Gastroesophageal sphincter (tissue), 4 donors: ENCODE results near the gene RGS2. TPM values are rescaled to one million over a fixed set of nuclear protein-coding genes. Genes with fewer than 3 reads are reported as not detected.

Experiments
- ATAC-seq: fragments of 150-250 bp; one replicate; pipeline ENCODE4 v1.9.1; 2016; ENCODE audit warnings: mild to moderate bottlenecking, moderate library complexity
- H3K27ac ChIP-seq, 4 donors: fragments of 200-600 bp; sonication (generic) in 3 of 4; 1 replicate in 3 of 4; 2 replicates in 1 of 4; pipeline ENCODE4 v1.5.1; 2016 to 2019
- H3K27me3 ChIP-seq: fragments of 200-600 bp; sonication (generic); one replicate; pipeline ENCODE4 v1.5.1; 2019
- H3K36me3 ChIP-seq, 2 donors: fragments of 200-600 bp; sonication (generic); one replicate each; pipeline ENCODE4 v1.5.1; 2019; ENCODE audit warnings: control low read depth in 1 of 2
- H3K4me1 ChIP-seq, 3 donors: fragments of 200-600 bp; sonication (generic); 1 replicate in 2 of 3; 2 replicates in 1 of 3; pipeline ENCODE4 v1.5.1; 2016 to 2019; ENCODE audit warnings: control low read depth in 2 of 3
- H3K4me3 ChIP-seq, 2 donors: fragments of 200-600 bp; sonication (generic); one replicate each; pipeline ENCODE4 v1.5.1; 2019; ENCODE audit warnings: mild to moderate bottlenecking in 1 of 2, moderate library complexity in 1 of 2
- H3K9me3 ChIP-seq, 3 donors: fragments of 200-600 bp; sonication (generic); one replicate each; pipeline ENCODE4 v1.5.1; 2017 to 2019; ENCODE audit warnings: control low read depth in 2 of 3
- CTCF ChIP-seq, 4 experiments: fragments of 200-600 bp in 2 of 4; fragments of 450-650 bp in 2 of 4; sonication (generic) in 1 of 4; IDR thresholded peaks; one replicate each; pipeline ENCODE4 v1.5.1; 2017 to 2019; ENCODE audit warnings: antibody characterized with exemption in 4 of 4, mild to moderate bottlenecking in 2 of 4, moderate library complexity in 2 of 4
- EP300 ChIP-seq: sonication (generic); formaldehyde crosslinking; IDR thresholded peaks from one replicate; pipeline ENCODE4 v1.6.1; 2017; ENCODE audit warnings: antibody characterized with exemption, mild to moderate bottlenecking
- POLR2A ChIP-seq, 2 donors: fragments of 450-650 bp; IDR thresholded peaks; one replicate each; pipeline ENCODE4 v1.6.1; 2017; ENCODE audit warnings: antibody characterized with exemption in 2 of 2, mild to moderate bottlenecking in 2 of 2, moderate library complexity in 1 of 2
- POLR2AphosphoS5 ChIP-seq: sonication (generic); formaldehyde crosslinking; IDR thresholded peaks from one replicate; pipeline ENCODE4 v1.6.1; 2017; ENCODE audit warnings: antibody characterized with exemption
- WGBS, 2 donors: methylation state at CpG; one replicate each; pipeline ENCODE4 v1.1.5; 2018; ENCODE audit warnings: low coverage in 1 of 2; 5-methylcytosine and 5-hydroxymethylcytosine counted together
- total RNA-seq, 4 donors: library from RNA; depleted of rRNA; stranded (reverse); fragments of >200 nt; gene quantifications; one replicate each; pipeline ENCODE4 v1.1.0, GENCODE V29; 2016

The RGS2 gene
- total RNA-seq, 4 donors from 2014 or later = 297 to 490 (median 461) TPM

GRCh38 chr1:192764675-192765074, 44.2 kb upstream of the RGS2 start:
- ATAC-seq = no peak
- H3K27me3 ChIP-seq = no peaks in the 10 kb centered on the region
- H3K4me1 ChIP-seq = peaks cover 0 to 9% (median 0%) of the 10 kb centered on the region in 3 donors
- no peaks in the 10 kb centered on the region for H3K9me3 ChIP-seq
- H3K27ac ChIP-seq = no peak overlapping the region
- WGBS, 2 donors = 100% methylated on average over 1 to 2 of the region's 2 CpGs
- H3K4me3 ChIP-seq = no peak overlapping the region
- no peaks in the 10 kb centered on the region for H3K36me3 ChIP-seq
- no peak for TF ChIP-seq POLR2A (IDR thresholded peaks at IDR 0.05)
- TF ChIP-seq CTCF (IDR thresholded peaks at IDR 0.05) = no peak
- TF ChIP-seq EP300 = no peak
- TF ChIP-seq POLR2AphosphoS5 = no peak

- WGBS, 2 donors = 75 to 100% methylated on average over 1 of the region's 1 CpG
- Histone ChIP-seq H3K4me3 (no peak overlapping the region), H3K36me3 (no peaks in the 10 kb centered on the region), H3K27me3 (no peaks in the 10 kb centered on the region), H3K9me3 (no peaks in the 10 kb centered on the region), H3K27ac (no peak overlapping the region), H3K4me1 (peaks cover 0 to 9% (median 0%) of the 10 kb centered on the region in 3 donors)
- ATAC-seq = no peak
- no peak for TF ChIP-seq POLR2AphosphoS5
- TF ChIP-seq CTCF (IDR thresholded peaks at IDR 0.05) = no peak
- TF ChIP-seq POLR2A (IDR thresholded peaks at IDR 0.05) = no peak
- TF ChIP-seq EP300 = no peak
Observed at GRCh38 chr1:192766009-192766625, 42.7 kb upstream of the RGS2 start.

- no peak for TF ChIP-seq POLR2AphosphoS5
- no peak for TF ChIP-seq POLR2A (IDR thresholded peaks at IDR 0.05)
- no peak for TF ChIP-seq CTCF (IDR thresholded peaks at IDR 0.05)
- no peak for TF ChIP-seq EP300
- H3K9me3 ChIP-seq = no peaks in the 10 kb centered on the region
- no peaks in the 10 kb centered on the region for H3K36me3 ChIP-seq
- ATAC-seq = no peak
- 82% methylated on average over 3 of the region's 3 CpGs; no CpG with 5 or more reads in 1 of the 2 donors for WGBS, 2 donors
- no peaks in the 10 kb centered on the region for H3K27me3 ChIP-seq
- no peak overlapping the region for H3K27ac ChIP-seq
- H3K4me3 ChIP-seq = no peak overlapping the region
- H3K4me1 ChIP-seq = peaks cover 0 to 9% (median 0%) of the 10 kb centered on the region in 3 donors
Observed at GRCh38 chr1:192766876-192767275, 42.0 kb upstream of the RGS2 start.

GRCh38 chr1:192767798-192768197, 41.0 kb upstream of the RGS2 start:
- H3K27ac ChIP-seq = no peak overlapping the region
- H3K27me3 ChIP-seq = no peaks in the 10 kb centered on the region
- WGBS, 2 donors = 66 to 81% methylated on average over 2 of the region's 2 CpGs
- TF ChIP-seq POLR2A (IDR thresholded peaks at IDR 0.05) (no peak), POLR2AphosphoS5 (no peak)
- no peak for ATAC-seq
- H3K36me3 ChIP-seq = no peaks in the 10 kb centered on the region
- H3K9me3 ChIP-seq = no peaks in the 10 kb centered on the region
- H3K4me1 ChIP-seq = peaks cover 0 to 9% (median 0%) of the 10 kb centered on the region in 3 donors
- no peak overlapping the region for H3K4me3 ChIP-seq

GRCh38 chr1:192768463-192768862, 40.4 kb upstream of the RGS2 start:
- TF ChIP-seq POLR2A (IDR thresholded peaks at IDR 0.05) (no peak), EP300 (no peak), POLR2AphosphoS5 (no peak), CTCF (IDR thresholded peaks at IDR 0.05) (no peak)
- peaks cover 0 to 6% (median 0%) of the 10 kb centered on the region in 3 donors for H3K4me1 ChIP-seq
- no peak overlapping the region for H3K4me3 ChIP-seq
- no peaks in the 10 kb centered on the region for H3K9me3 ChIP-seq
- no peak for ATAC-seq
- no peak overlapping the region for H3K27ac ChIP-seq
- H3K27me3 ChIP-seq = no peaks in the 10 kb centered on the region
- no peaks in the 10 kb centered on the region for H3K36me3 ChIP-seq
